HG03159 (cell line): Measurements from ENCODE around the gene GATM.
"Not testable (repeated sequence)": the region's sequence is repeated elsewhere in the genome, so short reads cannot be mapped to it uniquely, and the experiment has no call there.

Experiments
- ATAC-seq: cut with Tn5 transposase; IDR thresholded peaks from one replicate; pipeline ENCODE4 v1.9.1; 2021; ENCODE audit warnings: mild to moderate bottlenecking, moderate library complexity; ENCODE audit not compliant: unreplicated experiment

GATM gene

GRCh38 chr15:45314960-45315359 is 63.4 kb downstream of the GATM start:
- no peak for ATAC-seq

- ATAC-seq, result not testable (repeated sequence)
These were observed 64.2 kb downstream of the GATM start for GRCh38 chr15:45314117-45314516.
